Common myeloid progenitor, CD34-positive (primary cell): ENCODE measurements around the gene CCDC27.

ENCODE experiments used
- CTCF ChIA-PET: fragments of 350-600 bp; sonication (Branson Sonifier 250); formaldehyde crosslinking; loops from one replicate; lab custom pipeline; 2021; ENCODE audit warnings: antibody characterized with exemption; lab: Charles Lee
- POLR2A ChIA-PET: fragments of 350-600 bp; sonication (Branson Sonifier 250); formaldehyde crosslinking; loops from one replicate; lab custom pipeline; 2021; ENCODE audit warnings: antibody characterized with exemption; lab: Charles Lee
- DNase-seq, 3 donors: peaks; one replicate each; pipeline versions ENCODE4 v3.0.0 to v3.0.0-alpha.2; 2013
- H3K27ac ChIP-seq, 2 experiments: 1 replicate in 1 of 2; 2 replicates in 1 of 2; pipeline ENCODE4 v1.7.0; 2013; ENCODE audit warnings: inconsistent platforms in 2 of 2, low read length in 2 of 2, mild to moderate bottlenecking in 2 of 2, low read depth in 1 of 2, moderate library complexity in 1 of 2; ENCODE audit not compliant: severe bottlenecking in 2 of 2, insufficient read depth in 1 of 2, poor library complexity in 1 of 2
- H3K27me3 ChIP-seq, 5 experiments: replicated peaks in 2 of 5; 1 replicate in 3 of 5; 2 replicates in 2 of 5; pipeline versions ENCODE4 v1.6.1 to v1.7.0; 2013; ENCODE audit warnings: low read length in 4 of 5, mild to moderate bottlenecking in 2 of 5, moderate library complexity in 2 of 5, inconsistent platforms in 1 of 5; ENCODE audit not compliant: insufficient read depth in 5 of 5, control insufficient read depth in 4 of 5
- H3K36me3 ChIP-seq, 4 experiments: 1 replicate in 2 of 4; 2 replicates in 2 of 4; pipeline versions ENCODE4 v1.6.1 to v1.7.0; 2013; ENCODE audit warnings: low read length in 3 of 4, control low read depth in 1 of 4, mild to moderate bottlenecking in 1 of 4; ENCODE audit not compliant: control insufficient read depth in 4 of 4, insufficient read depth in 4 of 4
- H3K4me1 ChIP-seq, 4 experiments: 1 replicate in 3 of 4; 2 replicates in 1 of 4; pipeline versions ENCODE4 v1.6.1 to v1.7.1; 2013; ENCODE audit warnings: low read length in 3 of 4, mild to moderate bottlenecking in 3 of 4, control low read depth in 1 of 4, inconsistent platforms in 1 of 4, moderate library complexity in 1 of 4; ENCODE audit not compliant: control insufficient read depth in 4 of 4, insufficient read depth in 4 of 4; ENCODE audit errors: control extremely low read depth in 1 of 4
- H3K4me3 ChIP-seq, 7 experiments: 1 replicate in 4 of 7; 2 replicates in 3 of 7; pipeline versions ENCODE4 v1.5.1 to v1.7.0; 2013; ENCODE audit warnings: mild to moderate bottlenecking in 7 of 7, low read length in 6 of 7, moderate library complexity in 6 of 7, inconsistent platforms in 2 of 7, low read depth in 2 of 7, control low read depth in 1 of 7; ENCODE audit not compliant: insufficient read depth in 4 of 7, control insufficient read depth in 1 of 7; ENCODE audit errors: extremely low read depth in 1 of 7
- H3K9me3 ChIP-seq, 5 experiments: 1 replicate in 4 of 5; 2 replicates in 1 of 5; pipeline versions ENCODE4 v1.6.1 to v1.7.1; 2013; ENCODE audit warnings: low read length in 4 of 5, mild to moderate bottlenecking in 2 of 5, inconsistent platforms in 1 of 5, low read depth in 1 of 5, moderate library complexity in 1 of 5; ENCODE audit not compliant: control insufficient read depth in 4 of 5, insufficient read depth in 2 of 5; ENCODE audit errors: control extremely low read depth in 1 of 5
- WGBS: methylation state at CpG from one replicate; pipeline ENCODE4 v1.1.5; 2013; ENCODE audit not compliant: insufficient coverage; 5-methylcytosine and 5-hydroxymethylcytosine counted together

The CCDC27 gene

DNA sequence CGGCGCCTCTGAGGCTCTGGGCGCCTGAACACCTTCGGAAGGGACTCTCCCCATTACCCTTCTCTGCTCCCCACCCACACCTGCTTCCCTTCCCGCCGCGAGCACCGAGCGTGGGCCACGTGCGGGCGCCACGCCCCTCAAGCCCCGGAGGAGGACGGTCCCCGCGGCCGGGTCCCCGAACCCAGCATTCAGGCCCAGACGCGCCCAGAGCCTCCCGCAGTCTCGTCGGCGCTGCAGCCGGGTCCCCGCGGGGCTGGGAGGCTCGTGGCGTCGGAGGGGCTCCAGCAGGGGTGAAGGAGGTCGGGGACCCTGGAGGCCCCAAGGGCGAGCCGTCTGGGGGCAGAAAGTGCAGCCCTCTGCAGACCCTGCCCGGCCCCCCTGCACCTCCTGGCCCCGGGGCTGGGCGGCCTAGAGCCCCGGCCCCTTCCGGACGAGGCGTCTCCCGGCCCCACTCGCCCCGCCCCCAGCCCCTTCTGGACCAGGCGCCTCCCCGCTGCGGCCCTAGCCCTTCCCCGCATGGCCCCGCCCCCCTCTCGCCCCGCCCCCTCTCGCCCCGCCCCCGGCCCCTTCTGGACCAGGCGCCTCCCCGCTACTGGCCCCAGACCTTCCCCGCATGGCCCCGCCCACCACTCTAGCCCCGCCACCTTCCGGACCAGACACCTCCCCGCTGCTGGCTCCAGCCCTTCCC, 19.9 kb downstream of the CCDC27 start:
- no peaks in the 10 kb centered on the region for H3K27me3 ChIP-seq
- H3K4me1 ChIP-seq, result peaks cover 0 to 51% (median 39%) of the 10 kb centered on the region in 4 experiments
- DNase-seq, result peak; percentile 84 to 93 (median 93)
- POLR2A ChIA-PET, result no interaction called here
- no peak overlapping the region for H3K27ac ChIP-seq
- no peaks in the 10 kb centered on the region for H3K36me3 ChIP-seq
- 0% methylated on average over 20 of the region's 61 CpGs for WGBS
- H3K9me3 ChIP-seq, result no peaks in the 10 kb centered on the region
- CTCF ChIA-PET, result interaction anchor here (1.0 kb wide), 1 partner anchor 18 kb away, joined by 3 read pairs; no protein-coding TSS in a partner anchor
- H3K4me3 ChIP-seq, result peak overlapping the region; percentile 34 to 80 (median 60)

DNA sequence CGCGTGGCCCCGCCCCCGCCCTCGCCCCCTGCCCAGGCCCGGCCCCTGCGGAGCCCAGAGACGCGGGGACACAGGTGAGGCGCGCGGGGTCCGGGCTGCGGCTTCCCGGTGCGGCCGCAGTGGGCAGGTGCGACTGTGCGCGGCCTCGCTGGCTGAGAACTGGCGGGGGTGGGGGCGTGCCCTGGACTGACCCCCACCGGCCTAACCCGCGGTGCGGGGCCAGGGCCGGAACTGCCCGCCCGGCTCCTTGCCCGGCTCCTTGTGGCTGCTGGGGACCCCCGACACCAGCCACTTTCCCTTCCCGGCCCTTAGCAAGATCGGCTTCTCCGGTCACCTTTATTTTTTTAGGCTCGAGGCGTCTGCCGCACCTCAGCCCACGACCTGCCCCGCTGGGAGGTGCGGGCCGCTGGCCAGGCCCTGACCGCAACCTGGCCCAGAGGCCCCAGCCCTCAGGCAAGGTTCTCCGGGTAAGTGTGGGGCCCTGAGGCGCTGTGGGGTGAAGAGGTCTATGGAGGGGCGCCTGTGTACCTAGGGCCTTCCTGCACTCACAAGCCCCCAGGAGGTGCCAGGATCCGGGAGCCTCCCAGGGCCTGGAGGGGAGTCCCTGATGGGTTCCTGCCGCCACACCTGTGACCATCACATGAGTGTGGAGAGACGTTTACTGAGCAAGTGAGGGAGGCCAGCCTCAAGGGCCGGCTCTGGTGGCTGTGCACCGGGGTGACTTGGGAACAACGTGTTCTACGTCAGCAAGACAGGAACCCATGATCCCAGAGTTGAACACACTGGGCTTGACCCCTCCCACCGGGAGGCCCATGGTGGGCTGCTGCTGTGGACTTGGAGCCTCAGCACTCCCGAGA, 20.7 kb downstream of the CCDC27 start, which contains the start of gene SMIM1:
SMIM1 (plus strand) TSS at position 35 of the 857 bp plus-strand sequence. CDS start 2,625 bp downstream, outside the sequence.
- peak in 1 of 3 donors; percentile 20 for DNase-seq
- H3K4me3 ChIP-seq, result peak within 1 kb of the TSS; percentile 34 to 80 (median 61)
- no peaks in the 10 kb centered on the region for H3K27me3 ChIP-seq
- ChIA-PET CTCF (interaction anchor here (1.5 kb wide), 1 partner anchor 21 kb away, joined by 6 read pairs; no protein-coding TSS in a partner anchor), POLR2A (no interaction called here)
- H3K27ac ChIP-seq, result peak within 1 kb of the TSS in 1 of 2 experiments; percentile 68
- H3K36me3 ChIP-seq, result no peaks in the 10 kb centered on the region
- no peaks in the 10 kb centered on the region for H3K9me3 ChIP-seq
- 8% methylated on average over 41 of the region's 55 CpGs for WGBS
- peaks cover 0 to 51% (median 39%) of the 10 kb centered on the region in 4 experiments for H3K4me1 ChIP-seq

DNA sequence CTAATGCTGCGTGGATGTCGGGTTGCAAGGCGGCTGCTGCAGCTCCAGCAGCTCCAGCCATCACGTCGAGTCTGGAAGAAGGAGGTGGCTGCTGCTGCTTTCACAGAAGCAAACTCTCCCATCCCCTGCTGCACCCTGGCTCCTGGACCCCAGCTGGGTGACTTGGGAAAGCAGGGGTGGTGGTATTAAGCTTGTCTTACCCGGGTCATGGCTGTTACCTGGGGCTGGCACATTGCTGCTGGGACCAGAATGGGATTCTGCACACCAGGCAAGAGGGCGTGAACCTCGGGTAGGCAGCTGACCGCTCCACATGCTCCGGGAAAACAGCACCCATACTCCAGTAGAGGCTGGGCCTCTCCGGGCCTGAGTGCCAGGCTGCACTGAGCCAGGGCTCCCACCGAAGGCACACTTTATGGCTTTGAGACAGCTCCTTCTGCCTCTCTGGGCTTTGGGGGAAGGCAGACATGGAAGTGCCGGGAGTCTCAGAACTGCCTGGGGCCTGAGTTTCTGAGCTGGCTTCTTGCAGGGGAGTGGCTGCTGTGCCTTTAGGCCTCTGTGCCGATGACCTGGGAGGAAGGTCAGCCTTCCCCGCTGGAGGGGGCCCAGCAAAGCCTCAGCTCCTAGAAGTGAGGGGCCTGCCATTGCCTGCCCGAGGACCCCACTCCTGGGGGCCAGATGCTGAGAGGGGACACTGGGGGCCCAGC, 21.5 kb downstream of the CCDC27 start:
- ChIA-PET CTCF (interaction anchor here (1.5 kb wide), 1 partner anchor 20 kb away, joined by 6 read pairs; no protein-coding TSS in a partner anchor), POLR2A (no interaction called here)
- H3K36me3 ChIP-seq, result peaks cover 0 to 7% (median 2%) of the 10 kb centered on the region in 4 experiments
- peak overlapping the region in 1 of 2 experiments; percentile 68 for H3K27ac ChIP-seq
- no peak for DNase-seq
- no peaks in the 10 kb centered on the region for H3K27me3 ChIP-seq
- peaks cover 0 to 51% (median 39%) of the 10 kb centered on the region in 4 experiments for H3K4me1 ChIP-seq
- H3K4me3 ChIP-seq, result peak overlapping the region in 4 of 7 experiments; percentile 46 to 73 (median 66)
- 92% methylated on average over 12 of the region's 16 CpGs for whole genome bisulfite sequencing
- no peaks in the 10 kb centered on the region for H3K9me3 ChIP-seq

DNA sequence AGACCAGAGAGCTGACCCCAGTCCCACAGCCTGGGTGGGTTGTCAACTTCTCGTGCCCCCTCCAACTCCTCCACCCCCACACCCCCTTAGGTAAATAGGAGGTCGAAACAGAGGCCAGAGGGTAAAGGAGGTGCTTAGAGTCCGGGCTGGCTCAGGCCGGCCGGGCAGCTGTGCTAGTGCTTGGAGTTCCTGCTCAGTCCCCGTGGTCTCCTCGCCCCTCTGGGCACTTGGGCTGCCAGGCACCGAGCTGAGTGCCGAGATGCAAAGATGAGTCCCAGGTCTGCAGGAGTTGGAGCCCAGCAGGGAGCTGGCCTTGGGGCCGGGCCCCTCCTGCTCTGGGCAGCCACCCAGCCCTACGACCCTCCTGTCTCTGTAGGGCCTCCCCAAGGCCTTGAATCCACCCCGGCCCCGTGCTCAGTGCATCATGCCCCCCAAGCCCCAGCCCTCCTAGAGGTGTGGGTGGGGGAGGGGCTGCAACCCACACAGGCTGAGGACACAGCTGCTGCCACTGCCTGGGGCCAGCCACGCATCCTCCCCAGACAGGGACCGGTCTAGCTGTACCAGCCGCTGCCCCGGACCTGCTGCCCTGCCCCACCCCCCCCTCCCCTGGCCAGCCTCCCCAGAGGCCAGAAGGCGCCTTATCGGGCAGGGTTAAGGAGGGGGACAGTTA, 22.2 kb downstream of the CCDC27 start:
- Histone ChIP-seq H3K4me3 (no peak overlapping the region), H3K27ac (peak overlapping the region in 1 of 2 experiments; percentile 68), H3K36me3 (peaks cover 0 to 14% (median 8%) of the 10 kb centered on the region in 4 experiments), H3K4me1 (peaks cover 0 to 51% (median 39%) of the 10 kb centered on the region in 4 experiments), H3K27me3 (no peaks in the 10 kb centered on the region), H3K9me3 (no peaks in the 10 kb centered on the region)
- WGBS, result 95% methylated on average over 11 of the region's 19 CpGs
- ChIA-PET CTCF (interaction anchor here (1.5 kb wide), 1 partner anchor 19 kb away, joined by 6 read pairs; no protein-coding TSS in a partner anchor), POLR2A (no interaction called here)
- DNase-seq, result no peak

DNA sequence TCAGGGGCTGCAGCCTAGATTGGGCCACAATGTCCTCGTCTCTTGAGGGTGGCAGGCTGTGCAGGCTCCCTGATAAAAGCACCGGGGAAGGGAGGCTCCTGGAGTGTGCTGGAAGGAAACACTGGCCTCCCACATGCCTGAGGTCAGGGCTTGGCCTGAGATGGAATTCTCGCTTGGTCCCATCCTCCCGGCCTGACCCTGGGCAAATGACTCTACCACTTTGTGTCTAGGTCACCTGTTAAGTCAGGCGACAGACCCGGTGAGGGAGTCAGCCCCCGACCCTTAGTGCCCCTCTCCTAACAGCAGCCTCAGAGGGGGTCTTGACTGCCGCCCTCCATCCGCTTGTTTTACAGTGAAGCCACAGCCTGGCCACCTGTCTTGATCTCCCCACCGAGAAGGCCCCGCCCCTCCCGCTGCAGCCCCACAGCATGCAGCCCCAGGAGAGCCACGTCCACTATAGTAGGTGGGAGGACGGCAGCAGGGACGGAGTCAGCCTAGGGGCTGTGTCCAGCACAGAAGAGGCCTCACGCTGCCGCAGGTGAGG, 22.8 kb downstream of the CCDC27 start:
- Histone ChIP-seq H3K36me3 (peaks cover 0 to 20% (median 14%) of the 10 kb centered on the region in 4 experiments), H3K27ac (peak overlapping the region in 1 of 2 experiments; percentile 14), H3K9me3 (no peaks in the 10 kb centered on the region), H3K4me3 (peak overlapping the region in 3 of 7 experiments; percentile 26 to 36 (median 30)), H3K4me1 (peaks cover 0 to 51% (median 39%) of the 10 kb centered on the region in 4 experiments), H3K27me3 (no peaks in the 10 kb centered on the region)
- no peak for DNase-seq
- WGBS, result 51% methylated on average over 12 of the region's 17 CpGs
- ChIA-PET CTCF (interaction anchor here (1.0 to 4.2 kb wide), 6 partner anchors 12 to 29 kb away, joined by 3 to 18 read pairs (median 4); partner anchors contain the start of gene LRRC47), POLR2A (no interaction called here)
